ENCODE results near the gene DLG1. TPM values are rescaled to one million over a fixed set of nuclear protein-coding genes. Genes with fewer than 3 reads are reported as not detected.
A peak's percentile ranks its signal among the peaks of the same experiment; 100 is the strongest.

Gene DLG1
- total RNA-seq, 1 donor from 2014 or later, result 138 TPM

DNA sequence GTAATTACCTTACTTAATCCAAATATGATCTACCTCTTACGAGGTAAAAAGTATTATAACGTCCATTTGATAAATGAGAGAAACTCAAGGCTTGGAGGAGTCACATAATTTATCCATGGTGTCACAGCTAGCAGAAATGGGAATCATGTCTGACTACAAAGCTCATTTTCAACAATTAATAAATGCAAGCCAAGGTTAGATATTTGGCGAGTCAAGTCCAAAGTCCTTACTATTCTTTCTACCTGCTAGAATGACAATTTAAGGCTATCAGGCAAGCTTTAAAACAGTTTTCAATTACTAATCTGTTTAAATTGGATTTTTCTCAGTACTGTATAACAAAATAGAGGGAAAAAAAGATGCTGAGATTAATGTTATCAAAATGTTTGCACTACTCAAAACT is 68.6 kb downstream of the DLG1 start:
- H3F3A ChIP-seq (ENCODE audit: low read depth), result peaks cover 21% of the 10 kb centered on the region
- H4K20me1 ChIP-seq (ENCODE audit: low read depth), result peaks cover 76% of the 10 kb centered on the region
- no peak overlapping the region for H3K4me2 ChIP-seq
- Mint-ChIP-seq H3K9me3 (peaks cover 11% of the 10 kb centered on the region), H3K27ac (no peak overlapping the region), H3K4me3 (no peak overlapping the region), H3K36me3 (peaks cover 19% of the 10 kb centered on the region), H3K27me3 (ENCODE audit: insufficient read depth, low read depth) (peaks cover 2% of the 10 kb centered on the region), H3K4me1 (peaks cover 17% of the 10 kb centered on the region)
- H3K9me3 ChIP-seq (ENCODE audit: low read depth), result no peaks in the 10 kb centered on the region
- peaks cover 100% of the 10 kb centered on the region for H3K79me2 ChIP-seq (ENCODE audit: low read depth)
- H3K27me3 ChIP-seq, result no peaks in the 10 kb centered on the region
- TF ChIP-seq, protein P1, sequence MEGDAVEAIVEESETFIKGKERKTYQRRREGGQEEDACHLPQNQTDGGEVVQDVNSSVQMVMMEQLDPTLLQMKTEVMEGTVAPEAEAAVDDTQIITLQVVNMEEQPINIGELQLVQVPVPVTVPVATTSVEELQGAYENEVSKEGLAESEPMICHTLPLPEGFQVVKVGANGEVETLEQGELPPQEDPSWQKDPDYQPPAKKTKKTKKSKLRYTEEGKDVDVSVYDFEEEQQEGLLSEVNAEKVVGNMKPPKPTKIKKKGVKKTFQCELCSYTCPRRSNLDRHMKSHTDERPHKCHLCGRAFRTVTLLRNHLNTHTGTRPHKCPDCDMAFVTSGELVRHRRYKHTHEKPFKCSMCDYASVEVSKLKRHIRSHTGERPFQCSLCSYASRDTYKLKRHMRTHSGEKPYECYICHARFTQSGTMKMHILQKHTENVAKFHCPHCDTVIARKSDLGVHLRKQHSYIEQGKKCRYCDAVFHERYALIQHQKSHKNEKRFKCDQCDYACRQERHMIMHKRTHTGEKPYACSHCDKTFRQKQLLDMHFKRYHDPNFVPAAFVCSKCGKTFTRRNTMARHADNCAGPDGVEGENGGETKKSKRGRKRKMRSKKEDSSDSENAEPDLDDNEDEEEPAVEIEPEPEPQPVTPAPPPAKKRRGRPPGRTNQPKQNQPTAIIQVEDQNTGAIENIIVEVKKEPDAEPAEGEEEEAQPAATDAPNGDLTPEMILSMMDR (IDR thresholded peaks at IDR 0.05), result no peak
- TF ChIP-seq EZH2phosphoT487 (IDR thresholded peaks at IDR 0.05) (no peak), EZH2 (IDR thresholded peaks at IDR 0.05) (no peak)
- H3K4me1 ChIP-seq, result peaks cover 26% of the 10 kb centered on the region
- no peak overlapping the region for H2AFZ ChIP-seq (replicated peaks)
- H3K27ac ChIP-seq, result no peak overlapping the region
- no peaks in the 10 kb centered on the region for H3K36me3 ChIP-seq
- H3K9ac ChIP-seq, result no peak overlapping the region
- H3K4me3 ChIP-seq, result no peak overlapping the region
- DNase-seq (ENCODE audit: low spot score), result no peak

- H3K27ac Mint-ChIP-seq, result no peak overlapping the region
- H3K36me3 ChIP-seq, result no peaks in the 10 kb centered on the region
- no peak overlapping the region for H3K4me3 ChIP-seq
- no peak overlapping the region for H3K4me2 ChIP-seq
- no peak for DNase-seq (ENCODE audit: low spot score)
- peaks cover 12% of the 10 kb centered on the region for H3K36me3 Mint-ChIP-seq
- H3K9me3 Mint-ChIP-seq, result peaks cover 7% of the 10 kb centered on the region
- no peaks in the 10 kb centered on the region for H3K9me3 ChIP-seq (ENCODE audit: low read depth)
- no peak overlapping the region for H3K27ac ChIP-seq
- H3K4me1 ChIP-seq, result peaks cover 23% of the 10 kb centered on the region
- H3K27me3 Mint-ChIP-seq (ENCODE audit: insufficient read depth, low read depth), result peaks cover 2% of the 10 kb centered on the region
- H2AFZ ChIP-seq (replicated peaks), result no peak overlapping the region
- no peak overlapping the region for H3K9ac ChIP-seq
- no peak for TF ChIP-seq EZH2 (IDR thresholded peaks at IDR 0.05)
- TF ChIP-seq, protein P1 (IDR thresholded peaks at IDR 0.05), result no peak
- no peak for TF ChIP-seq EZH2phosphoT487 (IDR thresholded peaks at IDR 0.05)
- peaks cover 76% of the 10 kb centered on the region for H4K20me1 ChIP-seq (ENCODE audit: low read depth)
- no peak overlapping the region for H3K4me3 Mint-ChIP-seq
- H3K27me3 ChIP-seq, result no peaks in the 10 kb centered on the region
- H3K4me1 Mint-ChIP-seq, result peaks cover 17% of the 10 kb centered on the region
- H3F3A ChIP-seq (ENCODE audit: low read depth), result peaks cover 15% of the 10 kb centered on the region
- H3K79me2 ChIP-seq (ENCODE audit: low read depth), result peaks cover 100% of the 10 kb centered on the region
These were observed 69.2 kb downstream of the DLG1 start for GRCh38 chr3:197229178-197229577.

GRCh38 chr3:197227780-197228574 is 70.4 kb downstream of the DLG1 start:
- Histone ChIP-seq H3K9me3 (ENCODE audit: low read depth) (no peaks in the 10 kb centered on the region), H2AFZ (replicated peaks) (no peak overlapping the region), H3K27me3 (no peaks in the 10 kb centered on the region), H3K4me3 (no peak overlapping the region), H3K79me2 (ENCODE audit: low read depth) (peaks cover 100% of the 10 kb centered on the region), H3K4me2 (no peak overlapping the region), H3K36me3 (no peaks in the 10 kb centered on the region), H3F3A (ENCODE audit: low read depth) (peaks cover 11% of the 10 kb centered on the region), H4K20me1 (ENCODE audit: low read depth) (peaks cover 75% of the 10 kb centered on the region), H3K9ac (no peak overlapping the region), H3K4me1 (peaks cover 19% of the 10 kb centered on the region), H3K27ac (no peak overlapping the region)
- H3K4me1 Mint-ChIP-seq, result peaks cover 17% of the 10 kb centered on the region
- peaks cover 4% of the 10 kb centered on the region for H3K9me3 Mint-ChIP-seq
- no peak overlapping the region for H3K27ac Mint-ChIP-seq
- H3K27me3 Mint-ChIP-seq (ENCODE audit: insufficient read depth, low read depth), result peaks cover 2% of the 10 kb centered on the region
- H3K36me3 Mint-ChIP-seq, result peaks cover 6% of the 10 kb centered on the region
- no peak overlapping the region for H3K4me3 Mint-ChIP-seq
- no peak for DNase-seq (ENCODE audit: low spot score)
- TF ChIP-seq EZH2phosphoT487 (IDR thresholded peaks at IDR 0.05), result no peak

DNA sequence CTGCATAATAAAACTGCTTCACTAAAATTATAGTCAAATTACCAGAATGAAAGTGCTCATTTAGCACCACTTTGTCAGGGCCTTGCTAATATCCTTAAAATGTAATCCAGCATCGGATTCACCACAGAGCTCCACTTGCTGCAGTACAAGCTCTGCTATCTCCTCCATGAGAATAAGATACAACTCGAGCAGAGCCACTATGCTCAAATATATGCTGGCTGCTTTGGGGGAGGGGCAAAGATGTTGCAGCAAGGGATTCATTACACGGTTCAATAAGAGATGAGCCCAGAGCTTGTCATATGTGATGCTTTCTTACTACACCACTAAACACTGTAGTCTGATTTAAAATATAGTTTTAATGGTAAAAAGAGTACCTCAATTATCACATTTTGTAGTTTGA is 72.2 kb downstream of the DLG1 start:
- no peak overlapping the region for H2AFZ ChIP-seq (replicated peaks)
- Mint-ChIP-seq H3K4me3 (no peak overlapping the region), H3K27ac (no peak overlapping the region), H3K9me3 (no peaks in the 10 kb centered on the region), H3K36me3 (no peaks in the 10 kb centered on the region), H3K27me3 (ENCODE audit: insufficient read depth, low read depth) (no peaks in the 10 kb centered on the region), H3K4me1 (peaks cover 17% of the 10 kb centered on the region)
- peaks cover 65% of the 10 kb centered on the region for H4K20me1 ChIP-seq (ENCODE audit: low read depth)
- H3K4me2 ChIP-seq, result no peak overlapping the region
- peaks cover 11% of the 10 kb centered on the region for H3K4me1 ChIP-seq
- H3K9me3 ChIP-seq (ENCODE audit: low read depth), result no peaks in the 10 kb centered on the region
- no peaks in the 10 kb centered on the region for H3K36me3 ChIP-seq
- H3F3A ChIP-seq (ENCODE audit: low read depth), result peaks cover 12% of the 10 kb centered on the region
- H3K27ac ChIP-seq, result no peak overlapping the region
- peak; percentile 33 for DNase-seq (ENCODE audit: low spot score)
- H3K4me3 ChIP-seq, result no peak overlapping the region
- peaks cover 100% of the 10 kb centered on the region for H3K79me2 ChIP-seq (ENCODE audit: low read depth)
- H3K9ac ChIP-seq, result no peak overlapping the region
- TF ChIP-seq, protein P1 (IDR thresholded peaks at IDR 0.05), result no peak
- TF ChIP-seq EZH2phosphoT487 (IDR thresholded peaks at IDR 0.05), result no peak
- TF ChIP-seq EZH2 (IDR thresholded peaks at IDR 0.05), result no peak
- no peaks in the 10 kb centered on the region for H3K27me3 ChIP-seq

Measured in neural progenitor cell (in vitro differentiated cells).